ENCODE measurements around the gene ZNF33A. TPM values are rescaled to one million over a fixed set of nuclear protein-coding genes. Genes with fewer than 3 reads are reported as not detected.
"Not testable (repeated sequence)": the region's sequence is repeated elsewhere in the genome, so short reads cannot be mapped to it uniquely, and the experiment has no call there.

The ZNF33A gene
- total RNA-seq, 2 donors from 2014 or later: 15.9 to 19.6 TPM

GRCh38 chr10:38050212-38050611 lies 39.7 kb downstream of the ZNF33A start:
- H3K27me3 ChIP-seq: no peaks in the 10 kb centered on the region
- DNase-seq (ENCODE audit: low spot score): no peak
- H3K27ac ChIP-seq: no peak overlapping the region
- H3K4me3 ChIP-seq: no peak overlapping the region
- peaks cover 4 to 19% of the 10 kb centered on the region in 2 donors for H3K9me3 ChIP-seq
- no peak for TF ChIP-seq CTCF (IDR thresholded peaks at IDR 0.05)
- H3K36me3 ChIP-seq: peaks cover 14% of the 10 kb centered on the region
- H3K4me1 ChIP-seq: no peaks in the 10 kb centered on the region

GRCh38 chr10:38054361-38054797 lies 43.9 kb downstream of the ZNF33A start:
- H3K36me3 ChIP-seq: peaks cover 38% of the 10 kb centered on the region
- peaks cover 9 to 37% of the 10 kb centered on the region in 2 donors for H3K9me3 ChIP-seq
- DNase-seq (ENCODE audit: low spot score): no peak
- H3K4me1 ChIP-seq: no peaks in the 10 kb centered on the region
- H3K4me3 ChIP-seq: no peak overlapping the region
- no peak for TF ChIP-seq CTCF (IDR thresholded peaks at IDR 0.05)
- no peak overlapping the region for H3K27ac ChIP-seq
- H3K27me3 ChIP-seq: no peaks in the 10 kb centered on the region

GRCh38 chr10:38055274-38055894 lies 44.9 kb downstream of the ZNF33A start:
- Histone ChIP-seq H3K9me3 (peaks cover 9 to 37% of the 10 kb centered on the region in 2 donors), H3K36me3 (peaks cover 38% of the 10 kb centered on the region)
- not testable (repeated sequence) for H3K27ac ChIP-seq; H3K4me3 ChIP-seq; H3K27me3 ChIP-seq; DNase-seq (ENCODE audit: low spot score); H3K4me1 ChIP-seq

GRCh38 chr10:38069663-38070062 lies 59.2 kb downstream of the ZNF33A start:
- not testable (repeated sequence) for H3K36me3 ChIP-seq

DNA sequence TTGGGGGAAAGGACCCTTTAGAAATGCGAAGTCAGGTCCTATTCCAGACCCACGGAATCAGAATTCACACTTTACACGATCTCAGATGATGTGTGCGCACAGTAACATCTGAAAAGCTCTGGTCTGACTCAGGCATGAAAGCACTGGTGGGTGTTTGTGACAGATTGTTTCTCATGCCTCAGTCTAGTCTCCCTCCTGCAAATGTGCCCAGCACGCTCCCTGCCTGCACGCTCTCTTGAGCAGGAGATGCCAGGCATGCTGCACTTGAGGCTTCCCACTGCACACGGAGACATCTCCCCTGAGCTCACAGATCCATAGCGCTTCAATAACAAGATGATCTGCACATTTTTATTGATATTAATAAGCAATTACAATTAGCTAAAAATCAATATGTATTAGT lies 60.0 kb downstream of the ZNF33A start:
- no peak for DNase-seq (ENCODE audit: low spot score)
- no peaks in the 10 kb centered on the region for H3K27me3 ChIP-seq
- no peak overlapping the region for H3K27ac ChIP-seq
- no peaks in the 10 kb centered on the region for H3K4me1 ChIP-seq
- no peak for TF ChIP-seq CTCF (IDR thresholded peaks at IDR 0.05)
- no peaks in the 10 kb centered on the region for H3K9me3 ChIP-seq
- no peaks in the 10 kb centered on the region for H3K36me3 ChIP-seq
- H3K4me3 ChIP-seq: no peak overlapping the region

More at GRCh38 chr10:38069663-38070062, 59.2 kb downstream of the ZNF33A start:
- not testable (repeated sequence) for H3K4me1 ChIP-seq; H3K4me3 ChIP-seq; H3K27me3 ChIP-seq; H3K27ac ChIP-seq; DNase-seq (ENCODE audit: low spot score); H3K9me3 ChIP-seq

- H3K4me3 ChIP-seq: no peak overlapping the region
- no peak for DNase-seq (ENCODE audit: low spot score)
- no peaks in the 10 kb centered on the region for H3K27me3 ChIP-seq
- no peak for TF ChIP-seq CTCF (IDR thresholded peaks at IDR 0.05)
- H3K36me3 ChIP-seq: no peaks in the 10 kb centered on the region
- no peak overlapping the region for H3K27ac ChIP-seq
- no peaks in the 10 kb centered on the region for H3K4me1 ChIP-seq
- H3K9me3 ChIP-seq: no peaks in the 10 kb centered on the region
Measured at GRCh38 chr10:38072552-38072951, 62.1 kb downstream of the ZNF33A start.

DNA sequence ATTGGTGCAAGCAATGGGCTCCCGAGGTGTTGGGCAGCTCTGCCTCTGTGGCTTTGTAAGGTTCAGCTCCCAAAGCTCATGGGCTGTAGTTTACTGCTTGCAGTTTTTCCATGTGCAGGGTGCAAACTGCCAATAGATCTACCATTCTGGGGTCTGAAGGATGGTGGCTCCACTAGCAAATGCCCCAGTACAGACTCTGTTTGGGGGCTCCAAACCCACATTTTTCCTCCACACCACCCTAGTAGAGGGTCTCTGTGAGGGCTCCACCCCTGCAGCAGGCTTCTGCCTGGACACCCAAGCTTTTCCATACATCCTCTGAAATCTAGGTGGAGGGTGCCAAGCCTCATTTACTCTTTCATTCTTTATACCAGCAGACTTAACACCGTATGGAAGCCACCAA lies 66.2 kb downstream of the ZNF33A start:
- Histone ChIP-seq H3K9me3 (no peaks in the 10 kb centered on the region), H3K27ac (no peak overlapping the region), H3K27me3 (no peaks in the 10 kb centered on the region), H3K4me1 (no peaks in the 10 kb centered on the region), H3K4me3 (no peak overlapping the region), H3K36me3 (no peaks in the 10 kb centered on the region)
- no peak for TF ChIP-seq CTCF (IDR thresholded peaks at IDR 0.05)
- DNase-seq (ENCODE audit: low spot score): no peak

- Histone ChIP-seq H3K4me3 (peak overlapping the region in 1 of 2 donors; percentile 78), H3K36me3 (peaks cover 23% of the 10 kb centered on the region), H3K27ac (peak overlapping the region in 1 of 2 donors; percentile 84)
- not testable (repeated sequence) for H3K27me3 ChIP-seq; H3K4me1 ChIP-seq; H3K9me3 ChIP-seq; DNase-seq (ENCODE audit: low spot score)
Measured at GRCh38 chr10:38093318-38093717, 82.8 kb downstream of the ZNF33A start.
